NCI-H510A (cell line): ENCODE measurements around the gene FRYL.
"Not testable (repeated sequence)": the region's sequence is repeated elsewhere in the genome, so short reads cannot be mapped to it uniquely, and the experiment has no call there.

Experiments
- DNase-seq: peaks from one replicate; lab custom pipeline; 2025; lab: John Stamatoyannopoulos, UW

The FRYL gene

GRCh38 chr4:48785302-48785701 lies 5.2 kb upstream of the FRYL start:
- DNase-seq: no peak

- no peak for DNase-seq
Observed at GRCh38 chr4:48781968-48782367, 1.9 kb upstream of the FRYL start.

GRCh38 chr4:48780865-48781214 lies 761 bp upstream of the FRYL start:
- DNase-seq: no peak

GRCh38 chr4:48779095-48779997 lies 733 bp downstream of the FRYL start:
- DNase-seq: peak; percentile 18

GRCh38 chr4:48778431-48779094 lies 1.5 kb downstream of the FRYL start:
- DNase-seq: no peak

GRCh38 chr4:48777739-48778138 lies 2.3 kb downstream of the FRYL start:
- DNase-seq: no peak

- no peak for DNase-seq
Observed at GRCh38 chr4:48774760-48775710, 5.0 kb downstream of the FRYL start.

- DNase-seq: no peak
Observed at GRCh38 chr4:48772556-48772955, 7.5 kb downstream of the FRYL start.

- DNase-seq: no peak
Observed at GRCh38 chr4:48767055-48767929, 12.8 kb downstream of the FRYL start.

GRCh38 chr4:48766131-48766792 lies 13.8 kb downstream of the FRYL start:
- DNase-seq: no peak

- DNase-seq: no peak
Observed at GRCh38 chr4:48762408-48762807, 17.7 kb downstream of the FRYL start.

GRCh38 chr4:48761286-48761685 lies 18.8 kb downstream of the FRYL start:
- DNase-seq: no peak

GRCh38 chr4:48758703-48759102 lies 21.4 kb downstream of the FRYL start:
- not testable (repeated sequence) for DNase-seq

- DNase-seq: no peak
Observed at GRCh38 chr4:48756689-48757220, 23.3 kb downstream of the FRYL start.

GRCh38 chr4:48755281-48755680 lies 24.8 kb downstream of the FRYL start:
- DNase-seq: no peak

GRCh38 chr4:48753159-48753558 lies 26.9 kb downstream of the FRYL start:
- no peak for DNase-seq

GRCh38 chr4:48752726-48753125 lies 27.4 kb downstream of the FRYL start:
- DNase-seq: no peak

GRCh38 chr4:48752246-48752645 lies 27.8 kb downstream of the FRYL start:
- DNase-seq: no peak

- no peak for DNase-seq
Observed at GRCh38 chr4:48748949-48749596, 31.0 kb downstream of the FRYL start.
